OCI-M1 (cell line): ENCODE data around the gene UTS2B.

Experiments used
- DNase-seq: peaks from one replicate; lab custom pipeline; 2025; lab: John Stamatoyannopoulos, UW

The UTS2B gene, protein sequence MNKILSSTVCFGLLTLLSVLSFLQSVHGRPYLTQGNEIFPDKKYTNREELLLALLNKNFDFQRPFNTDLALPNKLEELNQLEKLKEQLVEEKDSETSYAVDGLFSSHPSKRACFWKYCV

DNA sequence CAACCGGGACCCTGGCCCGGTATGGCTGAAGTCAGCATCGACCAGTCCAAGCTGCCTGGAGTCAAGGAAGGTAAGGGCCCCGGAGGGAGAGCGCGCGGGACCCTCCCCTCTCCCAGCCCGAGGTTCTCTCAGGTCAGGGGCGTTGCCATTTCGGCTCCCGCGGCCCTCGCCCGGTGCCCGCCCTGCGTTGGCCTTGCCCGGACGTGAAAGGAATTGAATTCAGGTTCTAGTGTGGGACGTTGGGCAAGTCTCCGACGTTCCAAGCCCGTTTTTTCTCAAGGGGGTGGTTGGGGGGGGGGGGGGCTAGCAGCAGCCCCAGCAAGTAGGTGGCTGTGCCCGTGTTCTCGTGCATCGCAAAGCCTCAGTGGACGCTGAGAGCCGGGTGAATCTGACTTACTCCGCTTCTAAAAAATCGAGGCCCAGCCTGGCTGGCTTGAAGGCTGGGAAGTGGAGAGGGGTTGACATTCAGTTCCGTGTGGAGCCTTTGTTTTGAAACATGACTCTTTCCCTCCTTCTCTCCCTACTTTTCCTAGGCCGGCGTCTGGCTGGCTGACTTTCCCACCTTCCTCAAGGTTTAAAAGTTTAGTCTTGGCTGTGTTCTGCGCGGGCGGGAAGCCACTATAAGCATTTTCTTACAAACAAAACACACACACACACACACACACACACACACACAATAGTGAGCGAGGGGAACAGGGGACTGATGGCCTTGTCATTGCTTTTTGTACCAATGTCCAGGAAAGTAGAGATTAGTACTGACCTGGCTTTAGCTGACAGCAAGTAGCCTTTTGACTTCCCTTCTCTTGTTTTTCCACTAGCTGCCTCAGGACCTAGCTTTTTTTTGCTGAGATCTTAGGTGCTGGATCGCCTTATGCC is at the start of gene UTS2B:
UTS2B (minus strand) TSS at position 873 of the 876 bp plus-strand sequence. CDS start 48,337 bp downstream, outside the sequence.
- DNase-seq, result no peak

DNA sequence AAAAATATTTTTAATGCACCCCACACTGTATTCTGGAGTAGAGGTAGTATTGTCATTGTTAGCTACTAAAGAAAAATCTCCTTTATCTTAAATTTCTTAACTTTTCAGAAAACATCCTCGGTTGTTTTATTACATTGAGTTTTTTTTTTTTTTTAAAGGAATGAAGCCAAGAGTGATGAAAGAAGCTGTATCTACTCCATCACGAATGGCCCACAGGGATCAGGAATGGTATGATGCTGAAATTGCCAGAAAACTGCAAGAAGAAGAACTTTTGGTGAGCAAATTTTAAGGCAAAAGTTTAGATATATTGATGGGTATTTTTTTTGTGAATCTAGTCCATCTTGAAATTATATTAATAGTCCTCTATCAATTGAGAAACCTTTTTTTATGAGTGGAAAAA is 49.7 kb upstream of the UTS2B start:
- no peak for DNase-seq

DNA sequence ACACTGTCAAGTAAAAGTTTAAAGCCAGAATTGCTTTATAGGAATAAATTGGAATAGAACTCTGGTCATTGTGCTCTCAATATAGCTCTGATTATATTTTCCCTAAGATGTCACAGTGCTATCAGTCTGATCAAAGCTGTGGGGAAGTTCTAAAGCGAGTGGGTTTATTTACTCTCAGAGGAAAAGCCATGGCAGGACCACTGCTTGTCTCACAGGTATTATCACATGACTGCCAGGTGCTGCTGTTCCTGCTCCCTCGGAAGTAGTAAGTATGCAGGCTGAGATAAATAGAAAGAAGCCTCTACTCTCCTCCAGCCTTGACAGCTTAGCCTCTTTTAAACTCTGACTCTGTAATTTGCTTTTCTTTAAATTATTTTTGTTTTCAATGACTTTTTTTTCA is 49.1 kb upstream of the UTS2B start:
- DNase-seq, result no peak

- DNase-seq, result peak; percentile 39
These were observed 48.0 kb upstream of the UTS2B start for GRCh38 chr3:191378142-191378812.

GRCh38 chr3:191376516-191377141 is 46.3 kb upstream of the UTS2B start:
- DNase-seq, result no peak

DNA sequence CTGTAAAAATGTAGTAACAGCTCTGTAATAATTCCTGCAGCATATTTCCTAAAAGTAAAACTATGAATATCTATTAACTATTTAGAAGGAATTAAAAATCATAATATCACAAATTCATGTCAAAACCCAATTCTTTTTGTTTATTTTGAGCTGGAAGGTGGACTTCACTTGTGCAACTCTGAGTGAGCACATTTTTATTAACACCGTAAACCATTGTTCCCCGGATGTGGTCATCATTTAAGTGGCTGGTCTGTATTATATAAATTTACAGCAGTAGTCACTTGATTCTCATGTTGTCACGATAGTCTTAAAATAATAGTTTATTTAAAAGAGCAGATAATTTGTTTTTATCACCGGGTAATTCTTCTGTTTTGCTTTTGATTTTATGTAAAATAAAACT is 43.0 kb upstream of the UTS2B start:
- no peak for DNase-seq

- no peak for DNase-seq
These were observed 41.8 kb upstream of the UTS2B start for GRCh38 chr3:191372122-191372521.

DNA sequence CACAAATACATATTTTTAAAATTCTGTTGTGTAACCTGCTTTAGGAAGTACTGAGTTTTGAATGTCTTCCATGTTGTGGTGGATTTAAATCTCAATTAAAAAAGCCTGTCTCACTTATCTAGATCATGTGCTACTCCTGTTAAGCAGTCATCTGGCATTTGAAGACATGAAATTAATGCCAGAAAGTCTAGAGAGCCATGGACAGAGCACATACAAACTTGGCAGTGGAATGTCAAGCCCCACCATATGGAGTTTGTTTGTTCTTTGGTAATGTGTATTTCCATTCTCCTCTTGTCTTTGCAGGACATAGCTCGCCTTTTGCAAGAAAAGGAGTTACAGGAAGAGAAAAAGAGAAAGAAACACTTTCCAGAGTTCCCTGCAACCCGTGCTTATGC is 39.3 kb upstream of the UTS2B start:
- no peak for DNase-seq

GRCh38 chr3:191368755-191369615 is 38.7 kb upstream of the UTS2B start:
- no peak for DNase-seq

DNA sequence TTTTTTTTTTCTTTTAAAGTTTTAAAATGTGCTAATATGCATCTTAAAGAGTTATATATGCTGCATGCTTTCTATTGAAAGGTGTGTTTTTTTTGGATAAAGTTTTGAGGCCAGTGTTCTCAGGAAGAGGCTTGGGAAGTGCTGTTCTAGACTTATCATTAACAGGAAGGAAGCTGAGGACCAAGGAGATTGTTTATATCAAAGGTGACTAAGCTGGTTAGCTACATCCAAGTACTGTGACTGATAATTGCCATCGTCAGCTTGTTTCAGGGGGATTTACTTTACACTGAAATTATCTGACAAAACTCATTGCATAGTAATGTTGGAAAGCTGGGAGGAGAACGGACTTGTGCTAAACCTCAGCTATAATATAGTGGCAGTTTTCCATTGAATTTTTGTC is 36.3 kb upstream of the UTS2B start:
- no peak for DNase-seq

DNA sequence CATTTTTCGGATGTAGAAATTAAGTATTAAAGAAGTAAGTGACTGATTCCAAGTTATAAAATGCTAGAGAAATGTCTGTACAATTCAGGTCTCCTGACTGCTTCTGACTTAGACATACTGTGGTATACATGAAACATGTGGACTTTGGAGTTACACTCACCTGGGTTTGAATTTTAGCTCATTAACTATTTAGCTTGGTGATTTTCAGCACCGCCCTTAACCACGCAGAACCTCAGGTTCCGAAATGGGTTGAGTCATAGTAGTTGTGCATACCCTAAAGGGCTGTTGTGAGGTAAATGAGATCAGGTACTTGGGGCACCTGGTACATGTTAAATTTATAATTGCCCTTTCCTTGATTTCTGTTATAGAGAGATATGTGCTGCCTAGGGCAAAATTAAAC is 32.9 kb upstream of the UTS2B start:
- DNase-seq, result no peak

DNA sequence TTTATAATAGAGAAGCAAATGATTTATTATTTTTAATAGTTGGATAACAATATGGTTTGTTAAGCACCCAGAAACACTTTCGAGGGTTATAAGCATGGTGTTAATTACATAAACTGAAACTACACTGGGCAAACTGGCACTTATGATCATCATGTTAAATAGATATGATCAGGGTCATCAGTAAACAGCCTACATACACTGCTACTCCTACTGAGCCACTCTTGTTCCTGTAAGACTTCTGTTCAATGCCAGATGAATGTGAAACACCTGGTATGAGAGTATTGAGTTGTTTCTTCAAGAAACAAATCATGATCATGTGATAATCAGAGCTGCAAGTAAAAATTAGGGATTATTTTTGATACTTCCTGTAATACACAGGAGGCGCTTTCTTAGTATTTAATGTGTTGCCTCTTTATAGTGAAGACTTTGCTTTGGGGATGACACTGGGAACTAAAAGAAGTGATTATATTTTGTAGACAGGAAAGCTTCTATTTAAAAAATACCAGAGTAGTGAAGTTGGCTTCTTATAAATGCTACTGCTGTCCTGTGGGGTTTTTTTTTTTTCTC is 32.3 kb upstream of the UTS2B start:
- no peak for DNase-seq

GRCh38 chr3:191362037-191362436 is 31.7 kb upstream of the UTS2B start:
- no peak for DNase-seq

- DNase-seq, result no peak
These were observed 31.1 kb upstream of the UTS2B start for GRCh38 chr3:191361456-191361855.

DNA sequence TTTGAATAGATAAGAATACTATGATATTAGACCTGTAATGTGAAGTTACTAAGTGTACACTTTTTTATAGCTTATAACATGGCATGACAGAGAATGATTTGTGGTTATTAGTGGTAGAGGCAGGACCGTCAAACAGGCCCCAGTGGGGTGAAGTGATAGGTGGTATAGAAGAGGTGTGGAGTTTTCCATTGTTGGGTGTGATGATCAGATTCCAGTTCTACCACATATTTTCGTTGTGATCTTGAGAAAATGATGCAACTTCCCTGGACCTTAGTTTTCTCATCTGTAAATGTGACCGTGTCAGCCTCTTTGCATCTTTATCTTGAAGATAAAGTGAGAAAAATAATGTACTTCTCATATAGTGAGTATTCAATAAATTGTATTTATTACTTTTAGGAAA is 30.3 kb upstream of the UTS2B start:
- no peak for DNase-seq

GRCh38 chr3:191358929-191359328 is 28.6 kb upstream of the UTS2B start:
- no peak for DNase-seq

DNA sequence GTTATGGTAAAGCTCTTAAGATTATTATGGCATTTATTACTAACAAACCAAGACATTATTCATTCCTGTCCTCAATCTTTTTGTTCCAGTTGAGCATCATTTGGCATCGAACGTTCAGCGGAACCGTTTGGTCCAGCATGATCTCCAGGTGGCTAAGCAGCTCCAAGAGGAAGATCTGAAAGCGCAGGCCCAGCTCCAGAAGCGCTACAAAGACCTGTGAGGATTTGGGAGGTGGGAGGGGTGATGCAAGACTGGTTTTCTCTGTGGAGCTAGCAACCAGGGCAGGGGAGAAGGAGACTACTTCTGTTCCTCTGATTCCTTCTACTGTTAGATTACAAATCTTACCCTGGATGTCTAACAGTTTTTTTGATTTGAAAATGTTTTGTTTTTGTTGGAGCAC is 27.6 kb upstream of the UTS2B start:
- DNase-seq, result no peak

GRCh38 chr3:191356631-191357439 is 26.5 kb upstream of the UTS2B start:
- no peak for DNase-seq

DNA sequence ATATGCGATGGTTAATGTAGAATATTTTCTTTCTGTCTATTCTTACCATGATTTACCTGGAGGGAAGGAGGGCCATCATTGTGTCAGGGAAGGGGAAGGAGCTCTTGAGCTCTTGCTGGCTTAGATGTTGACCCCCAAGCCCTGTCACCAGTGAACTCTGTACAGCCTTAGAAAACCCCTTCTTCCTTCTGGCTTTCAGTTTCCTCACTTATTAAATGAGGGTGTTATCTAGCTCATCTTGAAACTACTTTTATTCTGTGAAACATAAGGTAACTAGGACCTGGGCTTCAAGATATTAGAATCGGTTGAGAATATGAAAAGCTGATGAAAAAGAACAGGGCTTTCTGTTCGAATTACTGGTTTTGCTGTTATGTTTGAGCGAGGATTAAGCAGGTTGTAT is 25.1 kb upstream of the UTS2B start:
- no peak for DNase-seq

GRCh38 chr3:191353022-191353777 is 22.9 kb upstream of the UTS2B start:
- DNase-seq, result no peak
